Uterus (tissue), 4 donors: Measurements from ENCODE around the gene HECW1. TPM values are rescaled to one million over a fixed set of nuclear protein-coding genes. Genes with fewer than 3 reads are reported as not detected.

Source experiments
- DNase-seq, 2 donors: peaks; one replicate each; pipeline ENCODE4 v3.0.0-alpha.2; 2019 to 2020
- H3K27ac ChIP-seq, 2 donors: fragments of 200-600 bp; sonication (generic); 1 replicate in 1 of 2; 2 replicates in 1 of 2; pipeline ENCODE4 v1.5.1; 2016 to 2018
- H3K27me3 ChIP-seq, 2 donors: fragments of 200-600 bp; sonication (generic); one replicate each; pipeline ENCODE4 v1.5.1; 2018 to 2019; ENCODE audit warnings: control low read depth in 1 of 2
- H3K36me3 ChIP-seq, 2 donors: fragments of 200-600 bp; sonication (generic); one replicate each; pipeline ENCODE4 v1.5.1; 2019; ENCODE audit warnings: control low read depth in 1 of 2
- H3K4me1 ChIP-seq, 2 donors: fragments of 200-600 bp; sonication (generic); one replicate each; pipeline ENCODE4 v1.5.1; 2018 to 2019; ENCODE audit warnings: control low read depth in 1 of 2
- H3K4me3 ChIP-seq, 2 donors: fragments of 200-600 bp; sonication (generic); 1 replicate in 1 of 2; 2 replicates in 1 of 2; pipeline ENCODE4 v1.5.1; 2018 to 2019; ENCODE audit warnings: mild to moderate bottlenecking in 1 of 2
- H3K9me3 ChIP-seq, 2 donors: fragments of 200-600 bp; sonication (generic); one replicate each; pipeline ENCODE4 v1.5.1; 2019; ENCODE audit warnings: control low read depth in 1 of 2
- POLR2A ChIP-seq, 2 donors: fragments of 450-650 bp; IDR thresholded peaks; one replicate each; pipeline ENCODE4 v1.6.1; 2016; ENCODE audit warnings: antibody characterized with exemption in 2 of 2, mild to moderate bottlenecking in 1 of 2, moderate library complexity in 1 of 2
- intact Hi-C: fragments of 100-400 bp; cut with DNase I; formaldehyde crosslinking; loops from one replicate; pipeline ENCODE4 v1.15.1; 2023; ENCODE audit warnings: low total_unique reads
- total RNA-seq, 4 donors: library from RNA; depleted of rRNA in 3 of 4; stranded (reverse); fragments of >200 nt in 3 of 4; gene quantifications; one replicate each; pipeline versions ENCODE4 v1.1.0 to v1.2.4, GENCODE V29; 2014 to 2023
- TF ChIP-seq, protein P1 (sequence below), 4 experiments: fragments of 200-600 bp in 2 of 4; fragments of 450-650 bp in 2 of 4; sonication (generic) in 2 of 4; IDR thresholded peaks; one replicate each; pipeline ENCODE4 v1.5.1; 2016 to 2019; ENCODE audit warnings: antibody characterized with exemption in 4 of 4, mild to moderate bottlenecking in 2 of 4, moderate library complexity in 1 of 4
- donor health status: DM: yes; HTN: yes; CAD: no.

Gene HECW1
- total RNA-seq, 4 donors from 2014 or later = 0.28 TPM; not detected in 3

DNA sequence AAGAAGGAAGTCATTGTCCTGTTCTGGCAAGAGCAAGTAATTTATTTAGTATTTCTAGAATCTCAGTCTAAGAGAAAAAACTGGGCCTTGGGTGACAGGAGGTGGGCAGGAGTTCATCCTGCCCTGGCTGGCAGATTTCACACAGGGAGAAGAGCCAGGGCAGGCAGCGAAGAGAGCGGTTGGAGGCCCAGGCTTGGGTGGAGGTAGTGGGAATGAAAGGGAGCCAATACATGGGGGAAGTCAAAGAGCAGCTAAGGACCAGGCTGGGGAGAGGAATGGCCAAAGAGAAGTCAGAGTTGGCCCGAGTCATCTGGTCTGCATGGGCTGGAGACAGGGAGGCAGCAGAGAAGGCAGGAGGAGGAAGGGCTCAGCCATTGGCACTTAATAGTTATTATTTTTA lies 51.4 kb downstream of the HECW1 start:
- H3K9me3 ChIP-seq = no peaks in the 10 kb centered on the region
- H3K27me3 ChIP-seq = no peaks in the 10 kb centered on the region
- H3K36me3 ChIP-seq = no peaks in the 10 kb centered on the region
- TF ChIP-seq POLR2A (IDR thresholded peaks at IDR 0.05) = no peak
- TF ChIP-seq, protein P1, sequence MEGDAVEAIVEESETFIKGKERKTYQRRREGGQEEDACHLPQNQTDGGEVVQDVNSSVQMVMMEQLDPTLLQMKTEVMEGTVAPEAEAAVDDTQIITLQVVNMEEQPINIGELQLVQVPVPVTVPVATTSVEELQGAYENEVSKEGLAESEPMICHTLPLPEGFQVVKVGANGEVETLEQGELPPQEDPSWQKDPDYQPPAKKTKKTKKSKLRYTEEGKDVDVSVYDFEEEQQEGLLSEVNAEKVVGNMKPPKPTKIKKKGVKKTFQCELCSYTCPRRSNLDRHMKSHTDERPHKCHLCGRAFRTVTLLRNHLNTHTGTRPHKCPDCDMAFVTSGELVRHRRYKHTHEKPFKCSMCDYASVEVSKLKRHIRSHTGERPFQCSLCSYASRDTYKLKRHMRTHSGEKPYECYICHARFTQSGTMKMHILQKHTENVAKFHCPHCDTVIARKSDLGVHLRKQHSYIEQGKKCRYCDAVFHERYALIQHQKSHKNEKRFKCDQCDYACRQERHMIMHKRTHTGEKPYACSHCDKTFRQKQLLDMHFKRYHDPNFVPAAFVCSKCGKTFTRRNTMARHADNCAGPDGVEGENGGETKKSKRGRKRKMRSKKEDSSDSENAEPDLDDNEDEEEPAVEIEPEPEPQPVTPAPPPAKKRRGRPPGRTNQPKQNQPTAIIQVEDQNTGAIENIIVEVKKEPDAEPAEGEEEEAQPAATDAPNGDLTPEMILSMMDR (IDR thresholded peaks at IDR 0.05) = no peak
- H3K27ac ChIP-seq = no peak overlapping the region
- H3K4me1 ChIP-seq = no peaks in the 10 kb centered on the region
- H3K4me3 ChIP-seq = no peak overlapping the region
- no peak for DNase-seq
- intact Hi-C loops = no loop called here

DNA sequence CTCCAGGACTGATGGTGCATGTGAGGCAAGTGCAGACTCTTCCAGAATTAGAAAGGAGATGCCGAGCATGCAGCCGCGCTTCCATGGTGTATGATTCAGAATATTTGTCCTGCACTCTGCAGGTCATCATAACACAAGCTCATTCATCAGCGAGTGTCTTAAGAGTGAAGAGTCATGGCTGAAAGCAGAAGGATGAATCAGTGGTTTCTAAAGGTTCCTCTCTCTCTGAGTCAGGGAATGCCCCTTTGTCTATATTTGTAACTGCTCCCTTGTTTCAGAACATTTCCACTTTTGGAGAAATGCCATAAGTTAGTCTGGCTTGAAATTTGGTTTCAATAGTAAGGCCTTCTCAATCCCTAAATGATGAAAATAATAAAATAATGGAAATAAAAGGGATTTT lies 52.3 kb downstream of the HECW1 start:
- TF ChIP-seq POLR2A (IDR thresholded peaks at IDR 0.05) = no peak
- TF ChIP-seq, protein P1 (IDR thresholded peaks at IDR 0.05) = no peak
- no peaks in the 10 kb centered on the region for H3K4me1 ChIP-seq
- no peaks in the 10 kb centered on the region for H3K9me3 ChIP-seq
- no peak for DNase-seq
- no peaks in the 10 kb centered on the region for H3K36me3 ChIP-seq
- no peaks in the 10 kb centered on the region for H3K27me3 ChIP-seq
- H3K4me3 ChIP-seq = no peak overlapping the region
- H3K27ac ChIP-seq = no peak overlapping the region
- intact Hi-C loops = no loop called here

DNA sequence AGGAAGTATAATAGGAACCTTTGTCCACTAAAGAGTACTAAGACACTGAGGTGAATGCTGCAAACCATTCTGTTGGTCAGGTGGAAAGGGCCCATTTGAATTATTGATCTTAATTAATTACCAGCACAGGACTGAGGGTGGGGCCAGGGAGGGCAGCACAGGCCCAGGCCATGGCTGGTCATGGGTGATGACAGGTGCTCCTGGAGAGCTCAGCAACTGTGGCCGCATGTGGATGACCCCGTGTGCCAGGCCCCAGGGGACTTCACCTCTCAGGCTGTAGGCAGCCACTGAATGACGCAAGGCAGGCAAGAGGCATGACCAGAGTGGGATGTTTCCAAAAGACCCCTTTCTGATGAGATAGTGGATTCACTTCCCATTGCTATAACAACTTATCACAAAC lies 54.2 kb downstream of the HECW1 start:
- no peak overlapping the region for H3K27ac ChIP-seq
- TF ChIP-seq, protein P1 (IDR thresholded peaks at IDR 0.05) = no peak
- no peak for TF ChIP-seq POLR2A (IDR thresholded peaks at IDR 0.05)
- no peaks in the 10 kb centered on the region for H3K4me1 ChIP-seq
- no peaks in the 10 kb centered on the region for H3K27me3 ChIP-seq
- H3K4me3 ChIP-seq = no peak overlapping the region
- intact Hi-C loops = no loop called here
- no peaks in the 10 kb centered on the region for H3K36me3 ChIP-seq
- no peaks in the 10 kb centered on the region for H3K9me3 ChIP-seq
- no peak for DNase-seq

DNA sequence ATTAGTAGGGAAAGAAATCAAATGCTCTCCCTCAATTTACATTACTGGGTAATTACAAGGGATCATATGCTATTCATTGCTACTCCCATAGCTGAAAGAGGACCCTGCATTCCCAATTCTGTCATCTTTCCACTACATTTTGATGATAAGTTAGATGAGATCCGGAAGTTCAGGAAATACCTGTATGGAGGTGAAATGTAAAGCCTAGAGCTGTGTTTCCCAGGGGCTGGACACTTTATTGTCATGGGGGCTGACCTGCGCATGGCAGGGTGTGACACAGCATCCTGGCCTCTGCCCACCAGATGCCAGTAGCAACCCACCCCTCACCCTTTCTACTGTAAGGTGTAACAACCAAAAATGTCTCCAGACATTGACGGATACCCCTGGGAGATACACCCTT lies 56.6 kb downstream of the HECW1 start:
- intact Hi-C loops = no loop called here
- no peak for TF ChIP-seq POLR2A (IDR thresholded peaks at IDR 0.05)
- TF ChIP-seq, protein P1 (IDR thresholded peaks at IDR 0.05) = no peak
- no peak for DNase-seq

DNA sequence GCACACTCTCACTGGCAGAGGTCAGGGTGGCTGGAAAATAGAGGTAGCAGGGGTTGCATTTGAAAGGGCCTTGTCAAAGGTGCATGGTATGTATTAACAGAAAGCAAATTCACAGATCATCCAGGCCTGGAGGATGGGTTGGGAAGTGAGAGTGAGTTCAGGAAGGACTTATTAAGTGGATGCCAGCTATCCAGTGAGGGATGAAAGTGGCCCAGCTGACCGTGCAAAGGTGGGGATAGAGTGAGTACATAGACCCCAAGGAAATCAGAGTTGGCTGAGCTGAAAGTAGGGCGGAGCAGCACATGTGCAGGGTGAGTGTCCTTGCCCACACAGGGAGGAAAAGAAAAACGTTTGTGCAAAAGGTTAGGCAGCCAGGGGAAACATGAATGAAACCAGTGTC lies 58.1 kb downstream of the HECW1 start:
- DNase-seq = no peak
- TF ChIP-seq, protein P1 (IDR thresholded peaks at IDR 0.05) = no peak
- no peak for TF ChIP-seq POLR2A (IDR thresholded peaks at IDR 0.05)
- Histone ChIP-seq H3K27ac (no peak overlapping the region), H3K4me1 (no peaks in the 10 kb centered on the region), H3K36me3 (no peaks in the 10 kb centered on the region), H3K4me3 (no peak overlapping the region), H3K9me3 (no peaks in the 10 kb centered on the region), H3K27me3 (no peaks in the 10 kb centered on the region)
- intact Hi-C loops = no loop called here

More for the DNA sequence above, 56.6 kb downstream of the HECW1 start:
- Histone ChIP-seq H3K27me3 (no peaks in the 10 kb centered on the region), H3K27ac (no peak overlapping the region), H3K4me3 (no peak overlapping the region), H3K36me3 (no peaks in the 10 kb centered on the region), H3K9me3 (no peaks in the 10 kb centered on the region), H3K4me1 (no peaks in the 10 kb centered on the region)
